DND-41 (cell line): ENCODE measurements around the gene TMEM132D.

ENCODE experiments used
- EZH2 ChIP-seq: IDR thresholded peaks from 3 replicates; pipeline ENCODE4 v1.6.1; 2012; ENCODE audit warnings: borderline replicate concordance, low read depth, mild to moderate bottlenecking, moderate library complexity, low read length, inconsistent platforms; ENCODE audit not compliant: severe bottlenecking
- TF ChIP-seq, protein P1 (sequence below): IDR thresholded peaks from 2 replicates; pipeline ENCODE4 v1.5.1; 2012; ENCODE audit warnings: borderline replicate concordance, low read length, moderate library complexity, mild to moderate bottlenecking; ENCODE audit not compliant: poor library complexity, severe bottlenecking; ENCODE audit errors: extremely low read depth

DNA sequence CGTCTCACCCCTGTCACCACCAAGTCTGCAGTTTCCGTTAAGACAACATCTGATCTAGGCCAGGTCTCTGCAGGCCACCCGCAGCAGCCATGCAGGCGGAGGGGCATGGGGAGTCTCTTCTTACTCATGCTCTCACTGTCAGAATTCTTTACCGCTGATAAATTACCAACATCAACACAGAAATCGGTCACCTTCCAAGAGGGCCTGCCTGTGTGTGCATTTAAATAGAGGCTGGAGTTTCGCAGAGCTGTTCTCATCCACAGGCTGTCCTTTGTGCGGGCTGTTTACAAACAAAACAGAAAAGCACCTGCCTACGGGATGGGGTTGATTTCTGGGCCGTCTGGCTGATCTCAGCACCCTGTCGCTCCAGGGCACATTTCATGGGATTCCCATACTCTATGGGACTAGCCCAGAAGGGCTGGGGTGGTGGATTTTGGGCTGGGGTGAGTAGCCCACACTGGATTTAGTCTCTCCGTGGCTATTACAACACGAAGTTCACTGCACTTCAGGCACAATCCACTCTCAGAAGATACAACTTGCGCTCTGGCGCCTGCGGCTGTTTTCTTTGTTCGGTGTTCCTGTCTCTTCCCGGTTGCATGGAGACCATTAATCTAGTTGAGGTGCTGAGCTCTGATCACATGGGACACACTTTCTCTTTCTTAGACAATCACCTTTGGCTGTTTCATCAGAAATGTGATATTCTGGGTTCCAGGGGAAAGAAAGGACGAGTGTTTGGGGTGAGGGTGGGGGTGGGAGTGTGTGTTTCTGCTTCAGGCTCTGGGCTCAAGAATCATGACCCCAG, 719.5 kb downstream of the TMEM132D start:
- TF ChIP-seq EZH2, result no peak
- TF ChIP-seq, protein P1, sequence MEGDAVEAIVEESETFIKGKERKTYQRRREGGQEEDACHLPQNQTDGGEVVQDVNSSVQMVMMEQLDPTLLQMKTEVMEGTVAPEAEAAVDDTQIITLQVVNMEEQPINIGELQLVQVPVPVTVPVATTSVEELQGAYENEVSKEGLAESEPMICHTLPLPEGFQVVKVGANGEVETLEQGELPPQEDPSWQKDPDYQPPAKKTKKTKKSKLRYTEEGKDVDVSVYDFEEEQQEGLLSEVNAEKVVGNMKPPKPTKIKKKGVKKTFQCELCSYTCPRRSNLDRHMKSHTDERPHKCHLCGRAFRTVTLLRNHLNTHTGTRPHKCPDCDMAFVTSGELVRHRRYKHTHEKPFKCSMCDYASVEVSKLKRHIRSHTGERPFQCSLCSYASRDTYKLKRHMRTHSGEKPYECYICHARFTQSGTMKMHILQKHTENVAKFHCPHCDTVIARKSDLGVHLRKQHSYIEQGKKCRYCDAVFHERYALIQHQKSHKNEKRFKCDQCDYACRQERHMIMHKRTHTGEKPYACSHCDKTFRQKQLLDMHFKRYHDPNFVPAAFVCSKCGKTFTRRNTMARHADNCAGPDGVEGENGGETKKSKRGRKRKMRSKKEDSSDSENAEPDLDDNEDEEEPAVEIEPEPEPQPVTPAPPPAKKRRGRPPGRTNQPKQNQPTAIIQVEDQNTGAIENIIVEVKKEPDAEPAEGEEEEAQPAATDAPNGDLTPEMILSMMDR, result no peak
